ENCODE results near the gene SURF1.

SURF1 gene

GRCh38 chr9:133390713-133391112 lies 34.4 kb upstream of the SURF1 start:
- TF ChIP-seq CTCF (IDR thresholded peaks at IDR 0.05; ENCODE audit: control insufficient read depth, insufficient read depth, low read depth, low read length, missing control alignments), result no peak
- no peak overlapping the region for H3K4me3 ChIP-seq (ENCODE audit: control insufficient read depth, low read depth, low read length)
- DNase-seq (ENCODE audit: low read depth), result no peak

- no peak for DNase-seq (ENCODE audit: low read depth)
- H3K4me3 ChIP-seq (ENCODE audit: control insufficient read depth, low read depth, low read length), result no peak overlapping the region
- no peak for TF ChIP-seq CTCF (IDR thresholded peaks at IDR 0.05; ENCODE audit: control insufficient read depth, insufficient read depth, low read depth, low read length, missing control alignments)
Measured at GRCh38 chr9:133389562-133389961, 33.3 kb upstream of the SURF1 start.

GRCh38 chr9:133389025-133389557 lies 32.8 kb upstream of the SURF1 start:
- no peak for TF ChIP-seq CTCF (IDR thresholded peaks at IDR 0.05; ENCODE audit: control insufficient read depth, insufficient read depth, low read depth, low read length, missing control alignments)
- DNase-seq (ENCODE audit: low read depth), result no peak
- no peak overlapping the region for H3K4me3 ChIP-seq (ENCODE audit: control insufficient read depth, low read depth, low read length)

- no peak overlapping the region for H3K4me3 ChIP-seq (ENCODE audit: control insufficient read depth, low read depth, low read length)
- no peak for DNase-seq (ENCODE audit: low read depth)
- TF ChIP-seq CTCF (IDR thresholded peaks at IDR 0.05; ENCODE audit: control insufficient read depth, insufficient read depth, low read depth, low read length, missing control alignments), result no peak
Measured at GRCh38 chr9:133387680-133388079, 31.4 kb upstream of the SURF1 start.

- TF ChIP-seq CTCF (IDR thresholded peaks at IDR 0.05; ENCODE audit: control insufficient read depth, insufficient read depth, low read depth, low read length, missing control alignments), result no peak
- no peak for DNase-seq (ENCODE audit: low read depth)
- H3K4me3 ChIP-seq (ENCODE audit: control insufficient read depth, low read depth, low read length), result no peak overlapping the region
Measured at GRCh38 chr9:133386338-133386737, 30.1 kb upstream of the SURF1 start.

GRCh38 chr9:133385452-133385851 lies 29.2 kb upstream of the SURF1 start:
- DNase-seq (ENCODE audit: low read depth), result no peak
- TF ChIP-seq CTCF (IDR thresholded peaks at IDR 0.05; ENCODE audit: control insufficient read depth, insufficient read depth, low read depth, low read length, missing control alignments), result no peak
- H3K4me3 ChIP-seq (ENCODE audit: control insufficient read depth, low read depth, low read length), result no peak overlapping the region
